HepG2 (cell line): ENCODE results near the gene ATG9A. TPM values are rescaled to one million over a fixed set of nuclear protein-coding genes. Genes with fewer than 3 reads are reported as not detected.

Source experiments
- AKAP8 ChIP-seq: sonication (generic); formaldehyde crosslinking; IDR thresholded peaks from 2 replicates; pipeline ENCODE4 v1.5.1; 2020; ENCODE audit warnings: mild to moderate bottlenecking, missing genetic modification reagents
- CBX2 ChIP-seq, 2 experiments: fragments of 200-600 bp in 1 of 2; sonication (generic); formaldehyde crosslinking in 1 of 2; IDR thresholded peaks; 2 replicates each; pipeline versions ENCODE4 v1.7.0 to v1.8.1; 2018 to 2022; ENCODE audit warnings: low read depth in 2 of 2, low read length in 1 of 2, mild to moderate bottlenecking in 1 of 2, missing genetic modification reagents in 1 of 2
- DMAP1 ChIP-seq: IDR thresholded peaks from 2 replicates; pipeline ENCODE4 v1.6.1; 2016
- FOXO1 ChIP-seq: sonication (generic); formaldehyde crosslinking; IDR thresholded peaks from 2 replicates; pipeline ENCODE4 v1.4.0; 2020; ENCODE audit warnings: missing genetic modification reagents
- KDM3A ChIP-seq: IDR thresholded peaks from 2 replicates; pipeline ENCODE4 v1.6.1; 2018; ENCODE audit warnings: low read depth, missing compliant biosample characterization
- KLF12 ChIP-seq: sonication (generic); formaldehyde crosslinking; IDR thresholded peaks from 2 replicates; pipeline ENCODE4 v1.4.0; 2020; ENCODE audit warnings: missing genetic modification reagents, borderline replicate concordance
- MBD4 ChIP-seq: IDR thresholded peaks from 2 replicates; pipeline ENCODE4 v1.6.1; 2012; ENCODE audit warnings: low read length, inconsistent platforms, borderline replicate concordance
- RBAK ChIP-seq: sonication (generic); formaldehyde crosslinking; IDR thresholded peaks from 2 replicates; pipeline ENCODE4 v1.5.1; 2020; ENCODE audit warnings: mild to moderate bottlenecking, missing genetic modification reagents
- SAFB2 ChIP-seq: sonication (generic); formaldehyde crosslinking; IDR thresholded peaks from 2 replicates; pipeline ENCODE4 v1.5.1; 2020; ENCODE audit warnings: missing genetic modification reagents, low read depth, mild to moderate bottlenecking, borderline replicate concordance
- SP4 ChIP-seq: sonication (generic); formaldehyde crosslinking; IDR thresholded peaks from 2 replicates; pipeline ENCODE4 v1.8.1; 2023; ENCODE audit warnings: mild to moderate bottlenecking, missing genetic modification reagents
- YEATS4 ChIP-seq: sonication (generic); formaldehyde crosslinking; IDR thresholded peaks from 2 replicates; pipeline ENCODE4 v1.4.0; 2020; ENCODE audit warnings: missing genetic modification reagents, borderline replicate concordance
- ZFP37 ChIP-seq: sonication (generic); formaldehyde crosslinking; IDR thresholded peaks from 2 replicates; pipeline ENCODE4 v1.4.0; 2020; ENCODE audit warnings: missing genetic modification reagents, borderline replicate concordance
- ZNF335 ChIP-seq: sonication (generic); formaldehyde crosslinking; IDR thresholded peaks from 2 replicates; pipeline ENCODE4 v1.4.0; 2020; ENCODE audit warnings: missing genetic modification reagents
- ZNF562 ChIP-seq: sonication (generic); formaldehyde crosslinking; IDR thresholded peaks from 2 replicates; pipeline ENCODE4 v1.8.0; 2022; ENCODE audit warnings: missing genetic modification reagents, borderline replicate concordance
- ZNF792 ChIP-seq: IDR thresholded peaks from 2 replicates; pipeline ENCODE4 v1.6.1; 2016
- ZNF883 ChIP-seq: sonication (generic); formaldehyde crosslinking; IDR thresholded peaks from 2 replicates; pipeline ENCODE4 v1.5.1; 2020; ENCODE audit warnings: mild to moderate bottlenecking, missing genetic modification reagents; ENCODE audit errors: not compliant biosample characterization
- ZSCAN30 ChIP-seq: sonication (generic); formaldehyde crosslinking; IDR thresholded peaks from 2 replicates; pipeline ENCODE4 v1.5.0; 2020; ENCODE audit warnings: mild to moderate bottlenecking, missing genetic modification reagents
- polyA plus RNA-seq, 8 experiments: library from polyadenylated mRNA; depleted of rRNA in 3 of 8; stranded (reverse) in 7 of 8; unstranded in 1 of 8; fragments of >200 nt; fragmentation: Illumina TruSeq in 4 of 8; extraction: Trizol in 4 of 8; gene quantifications; 2 replicates each; pipeline versions ENCODE4 v1.2.1 to v1.2.3, GENCODE V29; 2011 to 2016; ENCODE audit warnings: low read depth in 4 of 8, missing spikeins in 1 of 8, mixed read lengths in 1 of 8; ENCODE audit not compliant: insufficient read depth in 1 of 8
- total RNA-seq, 5 experiments: library from RNA; depleted of rRNA; stranded (reverse); fragments of >200 nt; fragmentation: Illumina TruSeq; extraction: Trizol; gene quantifications; 2 replicates each; pipeline ENCODE4 v1.2.3, GENCODE V29; 2016; ENCODE audit warnings: low read depth in 1 of 5
- TF ChIP-seq, protein P1 (sequence below): sonication (generic); formaldehyde crosslinking; IDR thresholded peaks from 2 replicates; pipeline ENCODE4 v1.8.1; 2023; ENCODE audit warnings: missing genetic modification reagents, inconsistent platforms, borderline replicate concordance
- TF ChIP-seq, protein P2 (sequence below), 2 experiments: sonication (generic) in 1 of 2; formaldehyde crosslinking in 1 of 2; IDR thresholded peaks; 2 replicates each; pipeline versions ENCODE4 v1.4.0 to v1.6.1; 2018 to 2020; ENCODE audit warnings: missing genetic modification reagents in 2 of 2, borderline replicate concordance in 1 of 2, low read depth in 1 of 2, mild to moderate bottlenecking in 1 of 2, missing biosample characterization in 1 of 2
- TF ChIP-seq, protein P3 (sequence below): sonication (generic); formaldehyde crosslinking; IDR thresholded peaks from 2 replicates; pipeline ENCODE4 v1.8.0; 2023; ENCODE audit warnings: mild to moderate bottlenecking, missing genetic modification reagents
- TF ChIP-seq, protein P4 (sequence below): sonication (generic); formaldehyde crosslinking; conservative IDR thresholded peaks from 2 replicates; pipeline ENCODE4 v1.8.0; 2022; ENCODE audit warnings: missing genetic modification reagents
- TF ChIP-seq, protein P5 (sequence below), 2 experiments: fragments of 450-650 bp in 1 of 2; sonication (generic) in 1 of 2; formaldehyde crosslinking; IDR thresholded peaks; 2 replicates each; pipeline versions ENCODE4 v1.5.0 to v1.8.0; 2020 to 2022; ENCODE audit warnings: mild to moderate bottlenecking in 1 of 2, missing genetic modification reagents in 1 of 2

ATG9A gene
- total and polyA plus RNA-seq, 2 of the 13 experiments (the other 11 are each of a cell fraction or from before 2014, with no cell fraction given) = 35.0 to 131 TPM

DNA sequence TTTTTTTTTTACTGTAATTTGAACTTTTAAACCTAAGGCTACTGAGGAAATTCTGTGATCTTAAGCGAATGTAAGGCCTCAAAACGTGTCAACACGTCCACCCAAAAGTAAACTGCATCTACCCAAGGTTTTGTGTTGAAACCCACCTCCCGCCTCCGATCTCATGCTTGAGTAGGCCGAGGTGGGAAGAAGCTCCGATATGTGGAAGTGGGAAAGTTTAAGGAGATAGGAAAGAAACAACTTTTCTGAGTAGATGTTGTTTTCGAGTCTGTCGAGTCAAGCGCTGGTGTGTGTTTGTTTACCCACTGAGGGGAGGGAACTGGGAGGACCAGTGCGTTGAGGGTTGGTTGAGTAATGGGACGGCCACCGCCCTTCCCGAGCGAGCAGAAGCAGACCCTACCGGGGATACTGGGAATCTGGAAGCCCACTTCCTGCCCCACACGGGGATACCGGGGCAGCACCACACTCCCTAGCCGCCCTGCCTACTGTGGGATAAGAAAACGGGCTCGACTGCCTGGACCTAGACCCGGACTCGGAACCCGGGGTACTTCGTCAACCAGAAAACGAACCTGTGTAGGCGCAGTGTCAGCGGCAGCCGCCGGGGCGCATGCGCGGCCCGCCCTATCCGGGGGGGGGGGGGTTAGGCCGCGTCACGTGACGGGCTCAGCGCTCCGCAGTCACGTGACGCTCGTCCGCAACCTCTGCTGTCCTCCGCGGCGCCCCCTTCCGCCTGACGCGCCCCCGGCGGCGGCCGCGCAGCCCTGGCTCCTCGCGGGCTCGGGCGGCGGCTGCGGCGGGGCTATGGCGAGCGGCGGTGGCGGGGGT is 51.7 kb downstream of the ATG9A start, which contains the start of gene RETREG2 (continued):
- TF ChIP-seq ZNF562 (CRISPR knock-in tag) (no peak), KLF12 (CRISPR knock-in tag) (no peak; the same call in 1 of the 2 replicates), KDM3A (CRISPR knock-in tag) (no peak), ZFP37 (no peak; the same call in 1 of the 2 replicates), MBD4 (no peak), FOXO1 (peak; percentile 63; the same call in 1 of the 2 replicates), ZNF335 (no peak), CBX2 (IDR thresholded peaks at IDR 0.05; ENCODE audit: low read depth, low read length) (no peak), CBX2 (CRISPR knock-in tag; IDR thresholded peaks at IDR 0.05; ENCODE audit: low read depth) (no peak), SAFB2 (CRISPR knock-in tag) (peak; percentile 94), DMAP1 (CRISPR knock-in tag) (peak; percentile 95), ZNF792 (CRISPR knock-in tag) (no peak), YEATS4 (peak; percentile 90), RBAK (CRISPR knock-in tag) (no peak), AKAP8 (CRISPR knock-in tag) (peak; percentile 78), ZNF883 (CRISPR knock-in tag) (peak; percentile 25), SP4 (CRISPR knock-in tag) (peak; percentile 81), ZSCAN30 (CRISPR knock-in tag) (0 out of 2 replicates have a peak, but pooled peaks have one; percentile 26)
- TF ChIP-seq, protein P1, sequence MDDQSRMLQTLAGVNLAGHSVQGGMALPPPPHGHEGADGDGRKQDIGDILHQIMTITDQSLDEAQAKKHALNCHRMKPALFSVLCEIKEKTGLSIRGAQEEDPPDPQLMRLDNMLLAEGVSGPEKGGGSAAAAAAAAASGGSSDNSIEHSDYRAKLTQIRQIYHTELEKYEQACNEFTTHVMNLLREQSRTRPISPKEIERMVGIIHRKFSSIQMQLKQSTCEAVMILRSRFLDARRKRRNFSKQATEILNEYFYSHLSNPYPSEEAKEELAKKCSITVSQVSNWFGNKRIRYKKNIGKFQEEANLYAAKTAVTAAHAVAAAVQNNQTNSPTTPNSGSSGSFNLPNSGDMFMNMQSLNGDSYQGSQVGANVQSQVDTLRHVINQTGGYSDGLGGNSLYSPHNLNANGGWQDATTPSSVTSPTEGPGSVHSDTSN (CRISPR knock-in tag) = no peak
- TF ChIP-seq, protein P2, sequence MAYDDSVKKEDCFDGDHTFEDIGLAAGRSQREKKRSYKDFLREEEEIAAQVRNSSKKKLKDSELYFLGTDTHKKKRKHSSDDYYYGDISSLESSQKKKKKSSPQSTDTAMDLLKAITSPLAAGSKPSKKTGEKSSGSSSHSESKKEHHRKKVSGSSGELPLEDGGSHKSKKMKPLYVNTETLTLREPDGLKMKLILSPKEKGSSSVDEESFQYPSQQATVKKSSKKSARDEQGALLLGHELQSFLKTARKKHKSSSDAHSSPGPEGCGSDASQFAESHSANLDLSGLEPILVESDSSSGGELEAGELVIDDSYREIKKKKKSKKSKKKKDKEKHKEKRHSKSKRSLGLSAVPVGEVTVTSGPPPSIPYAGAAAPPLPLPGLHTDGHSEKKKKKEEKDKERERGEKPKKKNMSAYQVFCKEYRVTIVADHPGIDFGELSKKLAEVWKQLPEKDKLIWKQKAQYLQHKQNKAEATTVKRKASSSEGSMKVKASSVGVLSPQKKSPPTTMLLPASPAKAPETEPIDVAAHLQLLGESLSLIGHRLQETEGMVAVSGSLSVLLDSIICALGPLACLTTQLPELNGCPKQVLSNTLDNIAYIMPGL (CRISPR knock-in tag; IDR thresholded peaks at IDR 0.05; ENCODE audit: borderline replicate concordance in 1 of 2, low read depth in 1 of 2) = peak in 1 of 2 experiments; percentile 71; a peak in 3 of 4 replicates
- TF ChIP-seq, protein P3, sequence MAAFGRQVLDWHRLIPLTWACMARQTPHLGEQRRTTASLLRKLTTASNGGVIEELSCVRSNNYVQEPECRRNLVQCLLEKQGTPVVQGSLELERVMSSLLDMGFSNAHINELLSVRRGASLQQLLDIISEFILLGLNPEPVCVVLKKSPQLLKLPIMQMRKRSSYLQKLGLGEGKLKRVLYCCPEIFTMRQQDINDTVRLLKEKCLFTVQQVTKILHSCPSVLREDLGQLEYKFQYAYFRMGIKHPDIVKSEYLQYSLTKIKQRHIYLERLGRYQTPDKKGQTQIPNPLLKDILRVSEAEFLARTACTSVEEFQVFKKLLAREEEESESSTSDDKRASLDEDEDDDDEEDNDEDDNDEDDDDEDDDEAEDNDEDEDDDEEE (CRISPR knock-in tag) = peak; percentile 88; the same call in 1 of the 2 replicates
- TF ChIP-seq, protein P4, sequence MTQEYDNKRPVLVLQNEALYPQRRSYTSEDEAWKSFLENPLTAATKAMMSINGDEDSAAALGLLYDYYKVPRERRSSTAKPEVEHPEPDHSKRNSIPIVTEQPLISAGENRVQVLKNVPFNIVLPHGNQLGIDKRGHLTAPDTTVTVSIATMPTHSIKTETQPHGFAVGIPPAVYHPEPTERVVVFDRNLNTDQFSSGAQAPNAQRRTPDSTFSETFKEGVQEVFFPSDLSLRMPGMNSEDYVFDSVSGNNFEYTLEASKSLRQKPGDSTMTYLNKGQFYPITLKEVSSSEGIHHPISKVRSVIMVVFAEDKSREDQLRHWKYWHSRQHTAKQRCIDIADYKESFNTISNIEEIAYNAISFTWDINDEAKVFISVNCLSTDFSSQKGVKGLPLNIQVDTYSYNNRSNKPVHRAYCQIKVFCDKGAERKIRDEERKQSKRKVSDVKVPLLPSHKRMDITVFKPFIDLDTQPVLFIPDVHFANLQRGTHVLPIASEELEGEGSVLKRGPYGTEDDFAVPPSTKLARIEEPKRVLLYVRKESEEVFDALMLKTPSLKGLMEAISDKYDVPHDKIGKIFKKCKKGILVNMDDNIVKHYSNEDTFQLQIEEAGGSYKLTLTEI (CRISPR knock-in tag) = no peak
- TF ChIP-seq, protein P5, sequence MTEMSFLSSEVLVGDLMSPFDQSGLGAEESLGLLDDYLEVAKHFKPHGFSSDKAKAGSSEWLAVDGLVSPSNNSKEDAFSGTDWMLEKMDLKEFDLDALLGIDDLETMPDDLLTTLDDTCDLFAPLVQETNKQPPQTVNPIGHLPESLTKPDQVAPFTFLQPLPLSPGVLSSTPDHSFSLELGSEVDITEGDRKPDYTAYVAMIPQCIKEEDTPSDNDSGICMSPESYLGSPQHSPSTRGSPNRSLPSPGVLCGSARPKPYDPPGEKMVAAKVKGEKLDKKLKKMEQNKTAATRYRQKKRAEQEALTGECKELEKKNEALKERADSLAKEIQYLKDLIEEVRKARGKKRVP (CRISPR knock-in tag; IDR thresholded peaks at IDR 0.05) = peak in 1 of 2 experiments; percentile 83; a peak in 2 of 4 replicates
